Osteocyte (in vitro differentiated cells): ENCODE results near the gene NEBL. TPM values are rescaled to one million over a fixed set of nuclear protein-coding genes. Genes with fewer than 3 reads are reported as not detected.

ENCODE experiments used
- DNase-seq: peaks from one replicate; pipeline ENCODE4 v3.0.0; 2021; ENCODE audit warnings: mixed read lengths; ENCODE audit not compliant: unreplicated experiment; ENCODE audit errors: extremely low spot score
- H3K27ac Mint-ChIP-seq: one replicate; pipeline ENCODE4 v1.8.0; 2021; ENCODE audit warnings: mild to moderate bottlenecking, mixed read lengths; ENCODE audit not compliant: unreplicated experiment
- H3K27me3 Mint-ChIP-seq: one replicate; pipeline ENCODE4 v1.8.0; 2021; ENCODE audit warnings: mixed read lengths; ENCODE audit not compliant: unreplicated experiment
- H3K36me3 Mint-ChIP-seq: one replicate; pipeline ENCODE4 v1.8.0; 2021; ENCODE audit warnings: mixed read lengths; ENCODE audit not compliant: unreplicated experiment
- H3K4me1 Mint-ChIP-seq: one replicate; pipeline ENCODE4 v1.8.0; 2021; ENCODE audit warnings: mixed read lengths; ENCODE audit not compliant: unreplicated experiment
- H3K4me3 Mint-ChIP-seq: one replicate; pipeline ENCODE4 v1.8.0; 2021; ENCODE audit warnings: mild to moderate bottlenecking, moderate library complexity, mixed read lengths; ENCODE audit not compliant: unreplicated experiment
- H3K9me3 Mint-ChIP-seq: one replicate; pipeline ENCODE4 v1.8.0; 2021; ENCODE audit warnings: mixed read lengths; ENCODE audit not compliant: unreplicated experiment
- total RNA-seq: library from RNA; stranded (reverse); gene quantifications from 2 replicates; pipeline ENCODE4 v1.2.1, GENCODE V29; 2021
- TF ChIP-seq, protein P1 (sequence below): fragments of 200-600 bp; sonication (generic); IDR thresholded peaks from 2 replicates; pipeline ENCODE4 v1.5.0; 2021; ENCODE audit warnings: antibody characterized with exemption, mild to moderate bottlenecking, moderate library complexity

Gene NEBL
- total RNA-seq, 1 donor from 2014 or later = 0.30 TPM

- no peak for DNase-seq
- H3K4me1 Mint-ChIP-seq = no peaks in the 10 kb centered on the region
- H3K9me3 Mint-ChIP-seq = no peaks in the 10 kb centered on the region
- no peaks in the 10 kb centered on the region for H3K36me3 Mint-ChIP-seq
- TF ChIP-seq, protein P1, sequence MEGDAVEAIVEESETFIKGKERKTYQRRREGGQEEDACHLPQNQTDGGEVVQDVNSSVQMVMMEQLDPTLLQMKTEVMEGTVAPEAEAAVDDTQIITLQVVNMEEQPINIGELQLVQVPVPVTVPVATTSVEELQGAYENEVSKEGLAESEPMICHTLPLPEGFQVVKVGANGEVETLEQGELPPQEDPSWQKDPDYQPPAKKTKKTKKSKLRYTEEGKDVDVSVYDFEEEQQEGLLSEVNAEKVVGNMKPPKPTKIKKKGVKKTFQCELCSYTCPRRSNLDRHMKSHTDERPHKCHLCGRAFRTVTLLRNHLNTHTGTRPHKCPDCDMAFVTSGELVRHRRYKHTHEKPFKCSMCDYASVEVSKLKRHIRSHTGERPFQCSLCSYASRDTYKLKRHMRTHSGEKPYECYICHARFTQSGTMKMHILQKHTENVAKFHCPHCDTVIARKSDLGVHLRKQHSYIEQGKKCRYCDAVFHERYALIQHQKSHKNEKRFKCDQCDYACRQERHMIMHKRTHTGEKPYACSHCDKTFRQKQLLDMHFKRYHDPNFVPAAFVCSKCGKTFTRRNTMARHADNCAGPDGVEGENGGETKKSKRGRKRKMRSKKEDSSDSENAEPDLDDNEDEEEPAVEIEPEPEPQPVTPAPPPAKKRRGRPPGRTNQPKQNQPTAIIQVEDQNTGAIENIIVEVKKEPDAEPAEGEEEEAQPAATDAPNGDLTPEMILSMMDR = no peak
- H3K27me3 Mint-ChIP-seq = peaks cover 22% of the 10 kb centered on the region
- no peak overlapping the region for H3K27ac Mint-ChIP-seq
- H3K4me3 Mint-ChIP-seq = no peak overlapping the region
These were observed 111.9 kb downstream of the NEBL start for GRCh38 chr10:20785174-20785573.

- no peak overlapping the region for H3K4me3 Mint-ChIP-seq
- no peaks in the 10 kb centered on the region for H3K36me3 Mint-ChIP-seq
- DNase-seq = no peak
- peaks cover 24% of the 10 kb centered on the region for H3K27me3 Mint-ChIP-seq
- no peak overlapping the region for H3K27ac Mint-ChIP-seq
- H3K9me3 Mint-ChIP-seq = no peaks in the 10 kb centered on the region
- TF ChIP-seq, protein P1 = no peak
- no peaks in the 10 kb centered on the region for H3K4me1 Mint-ChIP-seq
These were observed 118.9 kb downstream of the NEBL start for GRCh38 chr10:20778008-20778757.

DNA sequence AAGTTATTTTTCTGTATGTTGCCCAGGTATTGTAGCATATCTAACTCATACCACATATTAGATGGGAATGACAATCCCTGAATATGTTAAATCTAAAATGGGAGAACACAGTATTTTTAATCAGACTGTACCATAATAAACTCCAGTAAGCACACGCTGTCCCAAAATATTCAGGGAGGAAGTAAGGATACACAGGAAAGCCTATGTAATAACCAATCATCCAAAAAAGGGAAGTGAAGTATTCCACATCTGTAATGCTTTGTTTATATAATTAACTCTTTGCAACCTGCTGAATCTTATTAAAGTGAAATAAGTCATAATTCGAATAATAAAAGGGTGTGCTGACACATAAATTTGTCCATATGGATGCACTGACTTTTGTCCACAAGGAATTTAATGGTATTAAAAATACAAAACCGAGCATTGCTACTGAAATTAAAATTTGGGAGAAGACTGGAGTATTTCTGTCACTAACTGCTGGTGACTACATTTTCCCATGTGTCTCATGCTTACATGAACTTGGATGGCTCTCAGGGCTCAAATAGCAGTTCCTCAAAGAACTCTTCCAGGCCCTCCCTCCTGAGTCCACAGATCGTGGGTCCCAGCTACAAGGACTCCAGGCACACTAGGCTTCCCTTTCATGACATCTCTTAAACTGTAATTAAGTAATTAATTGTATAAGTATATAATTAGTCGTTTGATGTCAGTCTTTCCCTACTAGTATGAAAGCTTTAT is 120.6 kb downstream of the NEBL start:
- TF ChIP-seq, protein P1 = no peak
- no peaks in the 10 kb centered on the region for H3K4me1 Mint-ChIP-seq
- H3K9me3 Mint-ChIP-seq = no peaks in the 10 kb centered on the region
- H3K36me3 Mint-ChIP-seq = no peaks in the 10 kb centered on the region
- DNase-seq = no peak
- H3K27ac Mint-ChIP-seq = no peak overlapping the region
- no peak overlapping the region for H3K4me3 Mint-ChIP-seq
- H3K27me3 Mint-ChIP-seq = peaks cover 14% of the 10 kb centered on the region

- Mint-ChIP-seq H3K9me3 (no peaks in the 10 kb centered on the region), H3K27me3 (peaks cover 3% of the 10 kb centered on the region), H3K27ac (no peak overlapping the region), H3K4me3 (no peak overlapping the region), H3K4me1 (peaks cover 13% of the 10 kb centered on the region), H3K36me3 (no peaks in the 10 kb centered on the region)
- TF ChIP-seq, protein P1 = no peak
- no peak for DNase-seq
These were observed 126.1 kb downstream of the NEBL start for GRCh38 chr10:20771051-20771450.

GRCh38 chr10:20769481-20769880 is 127.6 kb downstream of the NEBL start:
- no peaks in the 10 kb centered on the region for H3K9me3 Mint-ChIP-seq
- H3K27me3 Mint-ChIP-seq = peaks cover 3% of the 10 kb centered on the region
- no peak for DNase-seq
- H3K36me3 Mint-ChIP-seq = no peaks in the 10 kb centered on the region
- no peak overlapping the region for H3K4me3 Mint-ChIP-seq
- H3K4me1 Mint-ChIP-seq = peaks cover 13% of the 10 kb centered on the region
- TF ChIP-seq, protein P1 = no peak
- H3K27ac Mint-ChIP-seq = no peak overlapping the region
